ENCODE data around the gene GSG1L2.

The GSG1L2 gene

GRCh38 chr17:9821921-9822320, at the start of gene GSG1L2:
Gene GSG1L2 (minus strand): TSS chr17:9822079. CDS start chr17:9822071, 8 bp downstream.
- no peak for DNase-seq

- no peak for DNase-seq
Observed at GRCh38 chr17:9868552-9868951, 46.7 kb upstream of the GSG1L2 start.

- no peak for DNase-seq
Observed at GRCh38 chr17:9865586-9865985, 43.7 kb upstream of the GSG1L2 start.

- DNase-seq, result no peak
Observed at GRCh38 chr17:9862949-9863348, 41.1 kb upstream of the GSG1L2 start.

- no peak for DNase-seq
Observed at GRCh38 chr17:9862220-9862619, 40.3 kb upstream of the GSG1L2 start.

GRCh38 chr17:9860851-9861250, 39.0 kb upstream of the GSG1L2 start:
- DNase-seq, result no peak

- no peak for DNase-seq
Observed at GRCh38 chr17:9859781-9860180, 37.9 kb upstream of the GSG1L2 start.

GRCh38 chr17:9855036-9855435, 33.2 kb upstream of the GSG1L2 start:
- DNase-seq, result no peak

GRCh38 chr17:9854255-9854654, 32.4 kb upstream of the GSG1L2 start:
- DNase-seq, result no peak

GRCh38 chr17:9850151-9850550, 28.3 kb upstream of the GSG1L2 start:
- no peak for DNase-seq

- DNase-seq, result no peak
Observed at GRCh38 chr17:9845306-9845705, 23.4 kb upstream of the GSG1L2 start.

- DNase-seq, result no peak
Observed at GRCh38 chr17:9844153-9844552, 22.3 kb upstream of the GSG1L2 start.

- no peak for DNase-seq
Observed at GRCh38 chr17:9843152-9844010, 21.5 kb upstream of the GSG1L2 start.

GRCh38 chr17:9842057-9842758, 20.3 kb upstream of the GSG1L2 start:
- no peak for DNase-seq

- no peak for DNase-seq
Observed at GRCh38 chr17:9839433-9839832, 17.6 kb upstream of the GSG1L2 start.

- no peak for DNase-seq
Observed at GRCh38 chr17:9837551-9838471, 15.9 kb upstream of the GSG1L2 start.

GRCh38 chr17:9833922-9834321, 12.0 kb upstream of the GSG1L2 start:
- no peak for DNase-seq

- DNase-seq, result no peak
Observed at GRCh38 chr17:9830711-9831110, 8.8 kb upstream of the GSG1L2 start.

GRCh38 chr17:9829343-9829742, 7.5 kb upstream of the GSG1L2 start:
- DNase-seq, result no peak

- no peak for DNase-seq
Observed at GRCh38 chr17:9828296-9829295, 6.7 kb upstream of the GSG1L2 start.

GRCh38 chr17:9825641-9826150, 3.8 kb upstream of the GSG1L2 start, which contains the start of gene GLP2R:
Gene GLP2R (plus strand): TSS chr17:9825924. CDS start chr17:9826064, 140 bp downstream.
- no peak for DNase-seq

All from NCI-H345 (cell line).